Stimulated activated CD8-positive, alpha-beta memory T cell treated with anti-CD3 and anti-CD28 coated beads, Interleukin-2, amount 100 ng/mL, for 1 hour (primary cell): ENCODE results near the gene TTLL5.

Experiments used
- DNase-seq, 2 donors: peaks; one replicate each; pipeline ENCODE4 v3.0.0-alpha.2; 2020; ENCODE audit warnings: low read depth in 2 of 2

TTLL5 gene

DNA sequence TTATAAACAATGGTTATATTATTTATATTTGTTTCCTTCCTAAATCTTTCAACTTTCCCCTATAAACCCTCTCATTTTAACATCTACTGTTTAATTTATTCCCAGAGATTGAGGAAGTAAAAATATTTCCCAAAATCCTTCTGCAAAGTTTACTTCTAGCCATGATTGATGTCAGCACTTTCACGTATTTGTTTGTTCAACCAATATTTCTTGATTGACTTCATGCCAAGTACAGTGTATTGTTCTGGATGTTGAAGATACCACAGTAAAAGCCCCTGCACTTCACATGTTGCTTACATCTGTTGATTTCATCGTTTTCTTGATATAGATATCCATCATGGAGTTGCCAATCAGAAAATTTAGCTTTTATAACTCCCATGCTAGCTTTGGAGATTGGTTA lies 81.8 kb downstream of the TTLL5 start:
- DNase-seq: no peak

- no peak for DNase-seq
Observed at GRCh38 chr14:75747899-75748298, 86.9 kb downstream of the TTLL5 start.

- no peak for DNase-seq
Observed at GRCh38 chr14:75748336-75748735, 87.3 kb downstream of the TTLL5 start.

GRCh38 chr14:75751296-75751695 lies 90.2 kb downstream of the TTLL5 start:
- DNase-seq: no peak

DNA sequence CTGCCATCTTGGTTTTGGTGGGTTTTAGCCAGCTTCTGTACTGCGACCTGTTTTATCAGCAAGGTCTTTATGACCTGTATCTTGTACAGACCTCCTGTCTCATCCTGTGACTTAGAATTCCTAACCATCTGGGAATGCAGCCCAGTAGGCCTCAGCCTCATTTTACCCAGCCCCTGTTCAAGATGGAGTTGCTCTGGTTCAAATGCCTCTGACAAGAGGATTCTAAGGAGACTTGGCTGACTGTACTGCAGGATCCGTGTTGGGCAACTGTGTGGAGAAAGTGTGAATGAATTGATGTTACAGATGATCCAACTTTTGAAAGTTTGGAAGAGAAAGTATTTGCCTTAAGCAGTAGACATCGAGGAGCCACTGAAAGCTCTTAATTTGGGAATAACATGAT lies 91.0 kb downstream of the TTLL5 start:
- DNase-seq: no peak

- DNase-seq: no peak
Observed at GRCh38 chr14:75752907-75753594, 92.0 kb downstream of the TTLL5 start.

- DNase-seq: no peak
Observed at GRCh38 chr14:75753696-75754095, 92.7 kb downstream of the TTLL5 start.

DNA sequence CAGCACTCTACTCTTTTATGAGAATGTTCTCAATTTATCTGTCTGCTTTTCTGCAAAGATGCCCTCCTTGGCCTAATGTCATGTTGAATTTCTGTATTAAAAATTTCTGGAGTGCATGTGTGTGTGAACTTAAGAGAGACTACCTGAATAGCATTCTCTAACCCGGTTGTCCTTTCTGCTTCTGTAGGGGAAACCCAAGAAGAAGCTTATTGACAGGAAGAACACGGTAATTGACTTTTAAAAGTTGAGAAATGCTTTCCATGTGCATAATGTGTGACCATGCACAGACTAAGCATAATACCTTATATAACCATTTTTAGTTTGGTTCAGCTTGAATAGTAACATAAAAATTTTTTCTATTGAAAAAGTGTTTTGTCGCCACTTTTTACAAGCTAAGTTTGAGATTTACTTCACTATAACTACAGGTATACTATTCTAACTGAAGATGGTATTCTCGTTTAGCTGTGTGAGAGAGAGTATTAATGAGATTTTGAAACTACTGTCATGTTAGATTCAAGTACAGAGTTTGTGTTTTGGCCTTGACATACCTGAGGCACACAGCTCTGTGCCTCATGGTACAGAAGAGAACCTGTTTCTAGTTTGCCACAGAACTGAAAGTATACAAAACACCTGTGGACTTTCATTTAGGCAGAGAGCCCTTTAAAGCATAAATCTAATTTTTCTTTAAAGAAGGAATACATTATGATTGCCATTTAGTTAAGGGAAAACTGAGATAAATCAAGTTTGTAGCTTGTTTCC lies 96.8 kb downstream of the TTLL5 start:
- no peak for DNase-seq

GRCh38 chr14:75764020-75764419 lies 103.0 kb downstream of the TTLL5 start:
- DNase-seq: no peak

GRCh38 chr14:75769047-75769685 lies 108.1 kb downstream of the TTLL5 start:
- DNase-seq: no peak

DNA sequence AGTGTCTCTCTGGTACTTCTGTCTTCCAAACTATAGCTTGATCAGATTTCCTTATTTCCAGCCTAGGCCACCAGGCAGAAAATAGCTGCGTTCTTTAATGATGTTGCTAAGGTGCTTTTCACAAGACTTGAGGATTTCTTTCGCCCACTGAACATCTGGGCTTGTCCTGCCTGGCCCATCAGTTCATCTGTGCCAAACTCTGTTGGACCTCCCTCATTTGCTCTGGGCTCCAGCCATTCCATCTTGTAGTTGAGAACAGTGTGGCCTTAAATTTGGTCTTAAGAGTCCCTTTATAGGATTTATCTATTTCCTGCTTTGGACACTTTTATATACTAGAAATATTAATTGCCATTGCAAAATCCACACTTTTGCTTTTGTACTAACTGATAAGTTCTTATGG lies 109.6 kb downstream of the TTLL5 start:
- DNase-seq: no peak

DNA sequence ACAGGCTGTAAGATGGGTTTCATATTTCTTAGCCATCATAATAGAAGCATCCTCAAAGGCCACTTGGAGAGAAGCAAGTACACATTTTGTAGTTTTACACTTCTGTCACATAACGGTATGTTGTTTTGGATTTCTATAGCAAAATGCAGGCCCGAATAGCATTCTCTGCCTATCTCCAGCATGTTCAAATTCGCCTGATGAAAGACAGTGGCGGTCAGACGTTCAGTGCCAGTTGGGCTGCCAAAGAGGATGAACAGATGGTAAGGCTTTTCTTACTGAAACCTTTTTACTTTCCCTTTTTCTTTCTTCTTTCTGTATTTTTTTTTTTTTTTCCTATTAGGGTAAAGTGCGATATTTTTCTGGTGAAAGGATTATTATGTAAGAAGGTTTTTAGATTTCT lies 110.5 kb downstream of the TTLL5 start:
- DNase-seq: no peak

- no peak for DNase-seq
Observed at GRCh38 chr14:75773046-75773445, 112.0 kb downstream of the TTLL5 start.

- DNase-seq: no peak
Observed at GRCh38 chr14:75781096-75781495, 120.0 kb downstream of the TTLL5 start.

DNA sequence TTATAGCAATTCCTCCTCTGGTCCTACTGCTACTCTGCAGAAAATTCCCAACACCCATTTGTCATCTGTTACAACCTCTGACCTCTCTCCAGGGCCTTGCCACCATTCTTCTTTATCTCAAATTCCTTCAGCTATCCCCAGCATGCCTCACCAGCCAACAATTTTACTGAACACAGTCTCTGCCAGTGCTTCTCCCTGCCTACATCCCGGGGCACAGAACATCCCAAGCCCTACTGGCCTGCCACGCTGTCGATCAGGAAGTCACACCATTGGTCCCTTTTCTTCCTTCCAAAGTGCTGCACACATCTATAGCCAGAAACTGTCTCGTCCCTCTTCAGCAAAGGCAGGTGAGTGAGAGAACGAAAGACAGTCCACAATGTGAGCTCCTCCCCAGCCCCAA lies 122.1 kb downstream of the TTLL5 start:
- no peak for DNase-seq

DNA sequence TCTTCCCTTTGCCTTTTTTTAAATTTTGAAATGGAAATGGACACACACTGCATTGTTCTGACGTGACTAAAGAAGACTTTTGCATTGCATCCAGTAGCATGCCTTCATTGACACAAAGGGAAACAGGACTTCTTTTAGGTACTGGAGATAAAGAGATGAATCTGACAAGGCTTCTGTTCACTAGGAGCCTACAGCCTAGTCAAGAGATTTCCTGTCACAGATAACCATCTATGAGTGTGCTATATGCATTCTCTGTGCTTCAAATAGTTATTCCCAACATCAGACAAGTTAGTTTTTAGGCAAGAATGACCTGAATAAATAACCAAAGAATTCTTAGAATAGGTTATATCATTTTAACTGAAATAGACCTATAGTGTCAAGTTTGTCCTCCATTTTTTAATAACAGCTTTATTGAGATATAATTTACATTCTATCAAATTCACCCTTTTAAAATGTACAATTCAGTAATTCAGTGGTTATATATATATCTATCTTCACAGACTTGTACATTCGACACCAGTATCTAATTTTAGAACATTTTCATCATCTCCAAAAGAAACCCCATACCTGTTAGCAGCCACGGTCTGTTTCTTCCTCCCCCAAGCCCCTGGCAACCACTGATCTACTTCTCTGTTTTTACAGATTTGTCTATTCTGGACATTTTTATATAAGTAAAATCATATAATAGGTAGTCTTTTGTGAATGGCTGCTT lies 122.7 kb downstream of the TTLL5 start:
- DNase-seq: no peak

DNA sequence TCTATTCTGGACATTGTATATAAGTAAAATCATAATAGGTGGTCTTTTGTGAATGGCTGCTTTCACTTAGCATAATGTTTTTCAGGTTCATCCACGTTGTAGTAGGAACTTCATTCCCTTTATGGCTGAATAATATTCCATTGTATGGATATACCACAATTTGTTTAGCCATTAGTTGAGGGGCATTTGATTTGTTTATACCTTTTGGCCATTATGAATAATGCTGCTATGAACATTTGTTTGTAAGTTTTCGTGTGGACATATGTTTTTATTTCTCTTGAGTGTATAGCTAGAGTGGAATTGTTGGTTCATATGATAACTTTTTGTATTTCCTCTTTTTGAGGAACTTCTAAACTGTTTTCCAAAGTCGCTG lies 123.3 kb downstream of the TTLL5 start:
- no peak for DNase-seq

DNA sequence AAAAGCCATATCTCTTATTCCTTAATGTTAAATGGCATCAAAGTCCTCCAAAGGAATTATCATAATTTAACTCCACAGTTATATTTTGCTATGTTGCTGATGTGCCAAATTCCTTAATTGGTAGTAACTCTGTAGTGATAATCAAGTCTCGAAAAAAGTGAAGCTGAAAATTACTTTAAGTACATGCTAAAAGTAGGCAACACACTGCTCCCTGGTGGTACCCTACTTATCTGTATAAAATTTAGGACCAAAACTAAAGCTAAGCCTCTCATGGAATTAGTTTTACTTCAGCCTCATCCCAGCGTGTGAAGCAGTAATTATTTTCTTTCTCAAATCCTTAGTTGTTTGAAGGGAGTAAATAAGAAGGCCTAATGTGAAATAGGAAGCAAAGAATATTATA lies 132.8 kb downstream of the TTLL5 start:
- no peak for DNase-seq

GRCh38 chr14:75794615-75795038 lies 133.6 kb downstream of the TTLL5 start:
- no peak for DNase-seq

GRCh38 chr14:75800792-75801191 lies 139.7 kb downstream of the TTLL5 start:
- DNase-seq: no peak

- DNase-seq: no peak
Observed at GRCh38 chr14:75802486-75802885, 141.4 kb downstream of the TTLL5 start.

DNA sequence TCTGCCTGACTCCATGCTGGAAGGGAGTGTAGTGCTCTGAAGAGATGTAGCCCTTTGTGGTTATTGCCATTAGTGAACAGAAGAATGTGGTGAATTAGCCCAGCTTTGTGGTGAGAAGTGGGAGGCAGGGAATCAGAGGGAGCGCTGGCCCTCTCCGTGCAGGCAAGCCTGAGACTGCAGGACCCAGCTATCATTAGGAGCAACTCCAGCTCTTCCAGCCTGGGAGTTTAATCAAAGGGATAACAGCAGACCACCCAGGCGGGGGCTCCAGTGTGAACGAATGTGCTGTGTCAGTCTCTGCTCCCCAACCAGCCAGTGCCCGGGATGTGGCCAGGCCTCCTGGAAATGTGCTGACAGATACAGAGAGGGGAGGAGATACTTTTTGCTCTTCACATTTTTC lies 142.7 kb downstream of the TTLL5 start:
- DNase-seq: no peak
